HCT116 (cell line): ENCODE results near the gene MRPS23. TPM values are rescaled to one million over a fixed set of nuclear protein-coding genes. Genes with fewer than 3 reads are reported as not detected.

Experiments
- ATAC-seq: fragments of 200-7000 bp; cut with Tn5 transposase; 2 replicates; pipeline ENCODE4 v1.9.1; 2020; ENCODE audit warnings: mild to moderate bottlenecking, moderate library complexity
- BruUV-seq: library from RNA; stranded (reverse); fragments of 400-500 nt; replicated peaks from 2 replicates; lab custom pipeline; 2021; lab: Mats Ljungman, UMichigan
- CTCF ChIA-PET: fragments of 300-600 bp; sonication (Branson Sonifier 250); formaldehyde crosslinking; loops from one replicate; lab custom pipeline; 2021; ENCODE audit warnings: antibody characterized with exemption; lab: Charles Lee
- POLR2A ChIA-PET: fragments of 300-600, 350-600 bp; sonication (Branson Sonifier 250); formaldehyde crosslinking; loops from one replicate; lab custom pipeline; 2021; ENCODE audit warnings: antibody characterized with exemption; lab: Charles Lee
- RAD21 ChIA-PET, 2 experiments: fragments of 300-600 bp; sonication (Branson Sonifier 250); formaldehyde crosslinking; loops; one replicate each; lab custom pipeline; 2023; ENCODE audit warnings: low total read pairs in 2 of 2; ENCODE audit not compliant: uncharacterized antibody in 2 of 2, unreplicated experiment in 2 of 2, low non-redundant PET in 1 of 2; lab: Charles Lee
- DNase-seq: peaks from one replicate; pipeline ENCODE4 v3.0.0-alpha.2; 2010; ENCODE audit warnings: low read depth, low spot score
- H2AFZ ChIP-seq: fragments of 200-600 bp; shearing (Covaris generic), sonication (generic); 2 replicates; pipeline ENCODE4 v1.6.1; 2017; ENCODE audit warnings: low read depth, mixed run types, mixed read lengths, antibody characterized with exemption, low read length; ENCODE audit not compliant: poor library complexity, severe bottlenecking
- H3K27ac ChIP-seq: 2 replicates; pipeline ENCODE4 v1.5.1; 2012; ENCODE audit warnings: low read depth, low read length
- H3K27me3 ChIP-seq: fragments of 200-600 bp; sonication (generic); 2 replicates; pipeline ENCODE4 v1.6.1; 2016; ENCODE audit warnings: mixed run types, low read length, mixed read lengths; ENCODE audit not compliant: insufficient read depth
- H3K36me3 ChIP-seq, 2 experiments: fragments of 200-500 bp in 1 of 2; fragments of 200-600 bp in 1 of 2; sonication (Bioruptor generic) in 1 of 2; sonication (generic) in 1 of 2; 2 replicates each; pipeline versions ENCODE4 v1.5.1 to v1.6.1; 2014 to 2016; ENCODE audit warnings: low read length in 2 of 2, inconsistent platforms in 1 of 2, mixed read lengths in 1 of 2, mixed run types in 1 of 2; ENCODE audit not compliant: insufficient read depth in 2 of 2, control insufficient read depth in 1 of 2
- H3K4me1 ChIP-seq, 2 experiments: fragments of 200-600 bp in 1 of 2; sonication (generic) in 1 of 2; 2 replicates each; pipeline versions ENCODE4 v1.5.1 to v1.6.1; 2012 to 2017; ENCODE audit warnings: low read length in 2 of 2, inconsistent platforms in 1 of 2, mild to moderate bottlenecking in 1 of 2, mixed read lengths in 1 of 2, mixed run types in 1 of 2, moderate library complexity in 1 of 2; ENCODE audit not compliant: insufficient read depth in 2 of 2, control insufficient read depth in 1 of 2
- H3K4me2 ChIP-seq: fragments of 200-600 bp; sonication (generic); 2 replicates; pipeline ENCODE4 v1.6.1; 2017; ENCODE audit warnings: mixed run types, low read length, mixed read lengths
- H3K4me3 ChIP-seq, 2 experiments: fragments of 200-600 bp in 1 of 2; sonication (generic) in 1 of 2; replicated peaks in 1 of 2; 2 replicates each; pipeline ENCODE4 v1.5.1; 2011 to 2016; ENCODE audit warnings: low read length in 2 of 2, control low read depth in 1 of 2, low read depth in 1 of 2, mild to moderate bottlenecking in 1 of 2, mixed read lengths in 1 of 2, mixed run types in 1 of 2
- H3K79me2 ChIP-seq: fragments of 200-600 bp; sonication (generic); 2 replicates; pipeline ENCODE4 v1.6.1; 2017; ENCODE audit warnings: mild to moderate bottlenecking, mixed run types, low read length, moderate library complexity, mixed read lengths; ENCODE audit not compliant: insufficient read depth
- H3K9ac ChIP-seq: fragments of 200-600 bp; sonication (generic); 2 replicates; pipeline ENCODE4 v1.6.1; 2016; ENCODE audit warnings: low read length, mixed read lengths
- H3K9me2 ChIP-seq: fragments of 200-600 bp; sonication (generic), shearing (Covaris generic); 2 replicates; pipeline ENCODE4 v1.6.1; 2017; ENCODE audit warnings: mixed run types, mild to moderate bottlenecking, moderate library complexity; ENCODE audit not compliant: insufficient read depth
- H3K9me3 ChIP-seq, 2 experiments: fragments of 200-500 bp in 1 of 2; fragments of 200-600 bp in 1 of 2; sonication (Bioruptor generic) in 1 of 2; sonication (generic) in 1 of 2; 2 replicates each; pipeline ENCODE4 v1.6.1; 2014 to 2017; ENCODE audit warnings: low read length in 2 of 2, mixed read lengths in 2 of 2, inconsistent platforms in 1 of 2, low read depth in 1 of 2, mild to moderate bottlenecking in 1 of 2, mixed run types in 1 of 2, moderate library complexity in 1 of 2; ENCODE audit not compliant: control insufficient read depth in 1 of 2, insufficient read depth in 1 of 2
- H4K20me1 ChIP-seq: fragments of 200-600 bp; sonication (generic), shearing (Covaris generic); 2 replicates; pipeline ENCODE4 v1.6.1; 2017; ENCODE audit warnings: mixed run types, mild to moderate bottlenecking, moderate library complexity; ENCODE audit not compliant: insufficient read depth
- ATF3 ChIP-seq: IDR thresholded peaks from 2 replicates; pipeline ENCODE4 v1.6.1; 2012
- CEBPB ChIP-seq: IDR thresholded peaks from 2 replicates; pipeline ENCODE4 v1.6.1; 2012; ENCODE audit warnings: low read depth
- CTCF ChIP-seq, 3 experiments: fragments of 200-600 bp in 1 of 3; sonication (generic) in 1 of 3; IDR thresholded peaks in 2 of 3; conservative IDR thresholded peaks in 1 of 3; 2 replicates each; pipeline ENCODE4 v1.5.1; 2012 to 2017; ENCODE audit warnings: low read depth in 2 of 3, low read length in 2 of 3, antibody characterized with exemption in 1 of 3, borderline replicate concordance in 1 of 3, control low read depth in 1 of 3, mild to moderate bottlenecking in 1 of 3, mixed read lengths in 1 of 3, mixed run types in 1 of 3, moderate library complexity in 1 of 3; ENCODE audit not compliant: insufficient read depth in 1 of 3
- EGR1 ChIP-seq: IDR thresholded peaks from 2 replicates; pipeline ENCODE4 v1.6.1; 2012; ENCODE audit warnings: low read depth
- ELF1 ChIP-seq: IDR thresholded peaks from 2 replicates; pipeline ENCODE4 v1.6.1; 2012; ENCODE audit warnings: low read depth, borderline replicate concordance
- FOSL1 ChIP-seq: IDR thresholded peaks from 2 replicates; pipeline ENCODE4 v1.6.1; 2012; ENCODE audit warnings: low read depth
- JUND ChIP-seq: IDR thresholded peaks from 2 replicates; pipeline ENCODE4 v1.6.1; 2012
- MAX ChIP-seq: IDR thresholded peaks from 2 replicates; pipeline ENCODE4 v1.6.1; 2012
- POLR2AphosphoS5 ChIP-seq: IDR thresholded peaks from 2 replicates; pipeline ENCODE4 v1.6.1; 2011; ENCODE audit warnings: mild to moderate bottlenecking, low read depth, low read length, moderate library complexity
- RAD21 ChIP-seq: IDR thresholded peaks from 2 replicates; pipeline ENCODE4 v1.6.1; 2012; ENCODE audit warnings: low read depth, mild to moderate bottlenecking
- REST ChIP-seq: IDR thresholded peaks from 2 replicates; pipeline ENCODE4 v1.6.1; 2012; ENCODE audit warnings: low read depth
- SIN3A ChIP-seq: IDR thresholded peaks from 2 replicates; pipeline ENCODE4 v1.6.1; 2012; ENCODE audit warnings: low read depth
- SP1 ChIP-seq: IDR thresholded peaks from 2 replicates; pipeline ENCODE4 v1.6.1; 2012; ENCODE audit warnings: low read depth
- SRF ChIP-seq: IDR thresholded peaks from 2 replicates; pipeline ENCODE4 v1.6.1; 2012; ENCODE audit warnings: low read depth
- TCF7L2 ChIP-seq: IDR thresholded peaks from 2 replicates; pipeline ENCODE4 v1.7.0; 2011; ENCODE audit warnings: borderline replicate concordance, inconsistent platforms; ENCODE audit not compliant: insufficient read depth, insufficient read length; ENCODE audit errors: extremely low read depth
- YY1 ChIP-seq: IDR thresholded peaks from 2 replicates; pipeline ENCODE4 v1.6.1; 2011; ENCODE audit warnings: low read length, low read depth, moderate library complexity, mild to moderate bottlenecking; ENCODE audit not compliant: insufficient replicate concordance; ENCODE audit errors: extremely low read depth
- ZFX ChIP-seq: fragments of 450-650 bp; IDR thresholded peaks from 2 replicates; pipeline ENCODE4 v1.6.1; 2017
- intact Hi-C: fragments of 100-400 bp; cut with micrococcal nuclease; formaldehyde crosslinking; loops from 2 replicates; pipeline ENCODE4 v1.10.0; 2022
- total RNA-seq: library from RNA; stranded (reverse); gene quantifications from one replicate; pipeline ENCODE4 v1.2.1, GENCODE V29; 2021; ENCODE audit not compliant: unreplicated experiment

MRPS23 gene
- total RNA-seq, 1 experiment from 2014 or later: 109 TPM

DNA sequence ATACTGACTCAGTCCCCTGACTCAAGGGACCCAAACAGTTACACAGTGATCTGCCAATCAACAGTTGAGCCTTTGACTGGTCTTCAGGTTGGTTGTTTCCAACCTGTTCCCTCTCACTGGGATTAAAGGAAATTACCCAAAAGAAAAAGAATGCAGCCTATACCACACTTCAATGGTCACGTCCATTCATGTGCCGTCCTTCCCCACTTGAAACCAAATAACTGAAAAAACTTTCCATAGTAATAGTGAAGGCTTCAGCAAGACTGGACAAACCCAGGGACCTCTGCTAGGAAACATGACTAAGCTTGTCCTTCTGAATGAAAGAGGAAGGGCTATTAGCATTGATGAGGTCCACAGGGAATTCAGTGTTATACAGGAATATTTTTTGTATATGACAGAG lies 30.6 kb downstream of the MRPS23 start:
- ATAC-seq (no peak), DNase-seq (no peak)
- Histone ChIP-seq H3K27ac (no peak overlapping the region), H2AFZ (no peak overlapping the region), H3K36me3 (no peaks in the 10 kb centered on the region), H3K4me3 (no peak overlapping the region), H3K4me1 (no peaks in the 10 kb centered on the region), H3K27me3 (peaks cover 7% of the 10 kb centered on the region), H3K9me2 (no peaks in the 10 kb centered on the region), H4K20me1 (no peaks in the 10 kb centered on the region), H3K9ac (no peak overlapping the region), H3K9me3 (no peaks in the 10 kb centered on the region), H3K4me2 (no peak overlapping the region), H3K79me2 (no peaks in the 10 kb centered on the region)
- ChIA-PET CTCF (interaction anchor here (1.7 kb wide), 1 partner anchor 14 kb away, joined by 4 read pairs; no protein-coding TSS in a partner anchor), POLR2A (no interaction called here), RAD21 (no interaction called here)
- TF ChIP-seq FOSL1 (no peak), ELF1 (no peak), SP1 (no peak), POLR2AphosphoS5 (no peak), SIN3A (no peak), EGR1 (no peak), JUND (no peak), TCF7L2 (no peak), CTCF (IDR thresholded peaks at IDR 0.05 in 2 of 3, conservative IDR thresholded peaks at IDR 0.05 in 1 of 3; ENCODE audit: borderline replicate concordance in 1 of 3, insufficient read depth in 1 of 3, low read depth in 2 of 3, low read length in 2 of 3) (no peak), ATF3 (no peak), YY1 (no peak), CEBPB (no peak), MAX (no peak), REST (no peak), ZFX (no peak), RAD21 (no peak), SRF (no peak)
- BruUV-seq: no TSS peak
- intact Hi-C loops: no loop called here
